Testis (tissue), 3 donors: Measurements from ENCODE around the gene SNX30. TPM values are rescaled to one million over a fixed set of nuclear protein-coding genes. Genes with fewer than 3 reads are reported as not detected.

Experiments used
- DNase-seq: peaks from one replicate; pipeline ENCODE4 v3.0.0-alpha.2; 2019
- H3K27ac ChIP-seq, 2 donors: fragments of 200-600 bp; sonication (generic); one replicate each; pipeline ENCODE4 v1.5.1; 2019
- H3K27me3 ChIP-seq: fragments of 200-600 bp; sonication (generic); one replicate; pipeline ENCODE4 v1.5.1; 2019
- H3K36me3 ChIP-seq: fragments of 200-600 bp; sonication (generic); one replicate; pipeline ENCODE4 v1.5.1; 2017; ENCODE audit warnings: low read depth; ENCODE audit errors: missing control alignments
- H3K4me1 ChIP-seq: fragments of 200-600 bp; sonication (generic); one replicate; pipeline ENCODE4 v1.5.1; 2019
- H3K4me3 ChIP-seq, 2 donors: fragments of 200-600 bp; sonication (generic); one replicate each; pipeline ENCODE4 v1.5.1; 2017 to 2019
- H3K9me3 ChIP-seq: fragments of 200-600 bp; sonication (generic); one replicate; pipeline ENCODE4 v1.5.1; 2017
- CTCF ChIP-seq, 3 experiments: fragments of 450-650 bp in 2 of 3; fragments of 200-600 bp in 1 of 3; sonication (generic) in 1 of 3; IDR thresholded peaks; one replicate each; pipeline ENCODE4 v1.5.1; 2016 to 2019; ENCODE audit warnings: antibody characterized with exemption in 3 of 3, mild to moderate bottlenecking in 2 of 3, moderate library complexity in 1 of 3
- POLR2A ChIP-seq: fragments of 450-650 bp; IDR thresholded peaks from one replicate; pipeline ENCODE4 v1.6.1; 2017; ENCODE audit warnings: antibody characterized with exemption, mild to moderate bottlenecking, moderate library complexity
- WGBS, 2 donors: methylation state at CpG; one replicate each; pipeline ENCODE4 v1.1.5; 2018; 5-methylcytosine and 5-hydroxymethylcytosine counted together
- intact Hi-C: fragments of 100-400 bp; cut with DNase I; formaldehyde crosslinking; loops from one replicate; pipeline ENCODE4 v1.15.1; 2023; ENCODE audit warnings: low total_unique reads
- polyA plus RNA-seq: library from polyadenylated mRNA; stranded (reverse); fragments of 350-450 nt; fragmentation: Illumina TruSeq; extraction: RNeasy Lipid Tissue Mini Kit (QIAGEN cat#74804); gene quantifications from one replicate; pipeline ENCODE4 v1.2.3, GENCODE V29; 2014; ENCODE audit warnings: low read depth, low replicate concordance; ENCODE audit not compliant: insufficient read depth
- total RNA-seq, 2 donors: library from RNA; depleted of rRNA; stranded (reverse); fragments of >200 nt; gene quantifications; one replicate each; pipeline ENCODE4 v1.2.3, GENCODE V29; 2016

SNX30 gene
- total and polyA plus RNA-seq, 3 donors from 2014 or later, result 26.3 to 34.2 (median 34.1) TPM

DNA sequence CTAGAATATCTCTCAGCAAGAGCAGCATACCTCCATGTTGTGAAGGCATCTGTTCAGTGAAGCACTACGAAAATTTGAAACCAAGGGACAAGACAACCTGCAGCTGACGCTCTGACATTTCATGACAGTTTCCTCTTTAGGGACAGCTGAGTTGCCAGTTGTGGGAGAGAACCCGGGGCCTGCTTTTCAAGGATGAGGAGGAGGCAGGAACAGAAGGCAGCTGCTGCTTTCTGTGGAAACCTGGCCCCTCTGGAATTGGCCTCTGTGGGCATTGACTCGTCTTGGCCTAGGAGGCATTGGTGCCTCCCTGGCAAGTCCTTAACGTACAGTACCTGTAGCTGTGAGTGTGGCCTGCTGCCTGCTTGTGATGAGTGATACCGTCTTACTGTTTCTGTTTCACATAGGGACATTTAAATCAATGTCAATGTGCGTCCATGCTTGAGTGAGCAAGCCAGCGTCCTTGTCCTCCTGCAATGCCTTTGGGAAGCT, 118.5 kb downstream of the SNX30 start:
- no peak overlapping the region for H3K4me3 ChIP-seq
- no peaks in the 10 kb centered on the region for H3K27me3 ChIP-seq
- 54 to 59% methylated on average over 8 of the region's 8 CpGs for WGBS, 2 donors
- TF ChIP-seq POLR2A (no peak), CTCF (IDR thresholded peaks at IDR 0.05) (no peak)
- H3K27ac ChIP-seq, result peak overlapping the region; percentile 3 to 51
- intact Hi-C loops, result no loop called here
- peaks cover 14% of the 10 kb centered on the region for H3K4me1 ChIP-seq
- DNase-seq, result peak; percentile 50
- no peaks in the 10 kb centered on the region for H3K9me3 ChIP-seq
- H3K36me3 ChIP-seq, result no peaks in the 10 kb centered on the region

DNA sequence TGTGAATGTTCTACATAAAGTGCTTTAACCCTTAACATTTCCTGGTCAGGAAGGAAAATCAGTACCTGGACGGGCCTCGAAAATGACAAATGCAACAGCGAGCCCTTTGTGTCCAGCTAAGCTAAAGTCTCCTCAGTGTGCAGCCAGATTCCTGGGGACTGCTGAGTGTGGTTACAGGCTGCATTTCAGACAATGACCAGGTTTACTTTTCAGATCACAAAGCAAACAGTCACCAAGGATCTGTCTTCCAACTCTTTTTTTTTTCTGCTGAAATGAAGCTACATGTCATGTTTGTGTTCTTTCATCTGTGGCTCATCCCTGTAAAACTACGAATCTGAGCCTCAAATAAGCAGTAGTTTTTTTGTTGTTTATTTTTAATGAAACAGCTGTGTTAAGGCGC, 119.4 kb downstream of the SNX30 start:
- H3K27ac ChIP-seq, result no peak overlapping the region
- no peaks in the 10 kb centered on the region for H3K9me3 ChIP-seq
- DNase-seq, result no peak
- intact Hi-C loops, result no loop called here
- no peaks in the 10 kb centered on the region for H3K27me3 ChIP-seq
- H3K36me3 ChIP-seq, result no peaks in the 10 kb centered on the region
- TF ChIP-seq POLR2A (no peak), CTCF (IDR thresholded peaks at IDR 0.05) (no peak)
- WGBS, 2 donors, result 64 to 72% methylated on average over 5 of the region's 5 CpGs
- H3K4me3 ChIP-seq, result no peak overlapping the region
- peaks cover 14% of the 10 kb centered on the region for H3K4me1 ChIP-seq

- Histone ChIP-seq H3K9me3 (no peaks in the 10 kb centered on the region), H3K4me1 (peaks cover 14% of the 10 kb centered on the region), H3K27me3 (no peaks in the 10 kb centered on the region), H3K27ac (peak overlapping the region in 1 of 2 donors; percentile 41), H3K4me3 (no peak overlapping the region), H3K36me3 (no peaks in the 10 kb centered on the region)
- no peak for DNase-seq
- TF ChIP-seq POLR2A (no peak), CTCF (IDR thresholded peaks at IDR 0.05) (no peak)
- WGBS, 2 donors, result 72 to 92% methylated on average over 6 of the region's 6 CpGs
- intact Hi-C loops, result no loop called here
These were observed 120.0 kb downstream of the SNX30 start for GRCh38 chr9:112870556-112870955.

DNA sequence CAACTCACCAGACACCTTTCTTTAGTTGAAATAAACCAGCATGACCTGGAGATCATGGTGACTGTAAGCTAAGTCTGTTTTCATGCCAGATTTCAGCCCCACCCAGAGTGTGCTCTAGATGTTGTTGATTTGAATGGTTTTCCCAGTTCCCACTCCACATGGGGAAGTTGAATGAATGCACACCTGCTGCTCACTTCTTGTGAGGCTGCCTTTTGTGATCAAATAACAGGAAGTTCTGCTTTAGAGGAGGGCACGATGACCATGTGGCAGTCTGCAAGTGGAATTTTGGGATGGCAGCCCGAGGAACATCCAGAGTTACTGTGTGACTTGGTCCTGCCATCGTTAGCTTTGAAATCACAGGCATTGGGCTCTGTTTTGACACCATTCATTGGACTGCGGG, 121.5 kb downstream of the SNX30 start:
- H3K36me3 ChIP-seq, result no peaks in the 10 kb centered on the region
- peak overlapping the region in 1 of 2 donors; percentile 41 for H3K27ac ChIP-seq
- H3K4me3 ChIP-seq, result no peak overlapping the region
- no peak for TF ChIP-seq POLR2A
- intact Hi-C loops, result no loop called here
- no peaks in the 10 kb centered on the region for H3K9me3 ChIP-seq
- H3K27me3 ChIP-seq, result no peaks in the 10 kb centered on the region
- 67 to 71% methylated on average over 4 of the region's 4 CpGs for WGBS, 2 donors
- no peak for DNase-seq
- peaks cover 14% of the 10 kb centered on the region for H3K4me1 ChIP-seq

GRCh38 chr9:112873773-112874405, 123.3 kb downstream of the SNX30 start:
- Histone ChIP-seq H3K36me3 (no peaks in the 10 kb centered on the region), H3K9me3 (no peaks in the 10 kb centered on the region), H3K4me3 (no peak overlapping the region), H3K27me3 (no peaks in the 10 kb centered on the region), H3K4me1 (peaks cover 5% of the 10 kb centered on the region), H3K27ac (no peak overlapping the region)
- DNase-seq, result no peak
- intact Hi-C loops, result no loop called here
- WGBS, 2 donors, result 88 to 92% methylated on average over 4 of the region's 4 CpGs
- TF ChIP-seq POLR2A, result no peak
- no peak for TF ChIP-seq CTCF (IDR thresholded peaks at IDR 0.05)
